K562 (cell line): Measurements from ENCODE around the gene ZNF276. TPM values are rescaled to one million over a fixed set of nuclear protein-coding genes. Genes with fewer than 3 reads are reported as not detected.

Source experiments
- CAMTA2 ChIP-seq: fragments of 250-450 bp; sonication (Bioruptor Pico); conservative IDR thresholded peaks from 2 replicates; pipeline ENCODE4 v1.5.1; 2022
- CREB3L1 ChIP-seq: fragments of 450-650 bp; IDR thresholded peaks from 2 replicates; pipeline ENCODE4 v1.6.1; 2014; ENCODE audit warnings: low read depth, mild to moderate bottlenecking, moderate library complexity, borderline replicate concordance
- FOXK2 ChIP-seq, 2 experiments: fragments of 450-650 bp; IDR thresholded peaks in 1 of 2; conservative IDR thresholded peaks in 1 of 2; 2 replicates each; pipeline ENCODE4 v1.6.1; 2016; ENCODE audit warnings: low read depth in 2 of 2, mild to moderate bottlenecking in 1 of 2
- MAFF ChIP-seq: IDR thresholded peaks from 2 replicates; pipeline ENCODE4 v1.6.1; 2012; ENCODE audit warnings: low read length, improper control_type of control experiment
- NEUROD1 ChIP-seq: fragments of 150-350 bp; IDR thresholded peaks from 2 replicates; pipeline ENCODE4 v1.6.1; 2014; ENCODE audit warnings: borderline replicate concordance, low read length, low read depth; ENCODE audit not compliant: partially characterized antibody
- PHF20 ChIP-seq: fragments of 450-650 bp; IDR thresholded peaks from 2 replicates; pipeline ENCODE4 v1.6.1; 2018; ENCODE audit not compliant: partially characterized antibody
- PTRF ChIP-seq: fragments of 450-650 bp; IDR thresholded peaks from 2 replicates; pipeline ENCODE4 v1.6.1; 2016; ENCODE audit warnings: mild to moderate bottlenecking, missing genetic modification characterization, missing compliant biosample characterization
- PURB ChIP-seq: sonication (generic); formaldehyde crosslinking; IDR thresholded peaks from 2 replicates; pipeline ENCODE4 v1.9.0; 2021; ENCODE audit warnings: low read depth, mild to moderate bottlenecking, missing genetic modification reagents
- SOX6 ChIP-seq: fragments of 450-650 bp; IDR thresholded peaks from 2 replicates; pipeline ENCODE4 v1.6.1; 2014; ENCODE audit warnings: mild to moderate bottlenecking
- SPI1 ChIP-seq: IDR thresholded peaks from 2 replicates; pipeline ENCODE4 v1.6.1; 2011; ENCODE audit warnings: low read depth, low read length, control low read depth, borderline replicate concordance
- TEAD4 ChIP-seq, 2 experiments: sonication (generic) in 1 of 2; formaldehyde crosslinking in 1 of 2; IDR thresholded peaks; 2 replicates each; pipeline versions ENCODE4 v1.6.1 to v1.8.0; 2012 to 2022; ENCODE audit warnings: borderline replicate concordance in 1 of 2, inconsistent platforms in 1 of 2, low read length in 1 of 2, mild to moderate bottlenecking in 1 of 2, missing genetic modification reagents in 1 of 2
- YY1 ChIP-seq, 3 experiments: IDR thresholded peaks; 2 replicates each; pipeline ENCODE4 v1.6.1; 2011; ENCODE audit warnings: low read length in 2 of 3, mild to moderate bottlenecking in 2 of 3, moderate library complexity in 2 of 3, borderline replicate concordance in 1 of 3, control low read depth in 1 of 3, low read depth in 1 of 3; ENCODE audit not compliant: insufficient read depth in 3 of 3, insufficient replicate concordance in 2 of 3, control insufficient read depth in 1 of 3, insufficient read length in 1 of 3; ENCODE audit errors: extremely low read depth in 1 of 3
- ZNF175 ChIP-seq: fragments of 200-800 bp; sonication (Bioruptor generic); IDR thresholded peaks from 2 replicates; pipeline ENCODE4 v1.6.1; 2016; ENCODE audit warnings: low read depth, mild to moderate bottlenecking, missing genetic modification characterization, missing compliant biosample characterization
- ZNF197 ChIP-seq: fragments of 200-800 bp; sonication (Bioruptor generic); IDR thresholded peaks from 2 replicates; pipeline ENCODE4 v1.6.1; 2016; ENCODE audit warnings: low read depth, missing genetic modification characterization, missing compliant biosample characterization
- ZNF212 ChIP-seq: fragments of 450-650 bp; formaldehyde crosslinking; IDR thresholded peaks from 2 replicates; pipeline ENCODE4 v1.4.0; 2020; ENCODE audit warnings: mild to moderate bottlenecking
- ZNF551 ChIP-seq: fragments of 250-450 bp; sonication (Bioruptor Pico); IDR thresholded peaks from 2 replicates; pipeline ENCODE4 v1.5.0; 2021; ENCODE audit warnings: mild to moderate bottlenecking, moderate library complexity
- ZSCAN32 ChIP-seq: fragments of 450-650 bp; formaldehyde crosslinking; IDR thresholded peaks from 2 replicates; pipeline ENCODE4 v1.4.0; 2020; ENCODE audit warnings: mild to moderate bottlenecking, moderate library complexity
- polyA plus RNA-seq, 8 experiments: library from polyadenylated mRNA; depleted of rRNA in 4 of 8; stranded (reverse) in 5 of 8; unstranded in 3 of 8; fragments of >200 nt; fragmentation: Nextera tagmentation in 2 of 8; fragmentation: Illumina TruSeq in 1 of 8; extraction: Ambion mirVana in 2 of 8; extraction: Trizol in 1 of 8; gene quantifications; 2 replicates each; pipeline versions ENCODE4 v1.2.1 to v1.2.3, GENCODE V29; 2011 to 2014; ENCODE audit warnings: inconsistent platforms in 1 of 8, missing spikeins in 1 of 8
- total RNA-seq, 7 experiments: library from RNA; depleted of rRNA in 6 of 7; stranded (reverse); fragments of >200 nt in 6 of 7; fragmentation: Illumina TruSeq in 2 of 7; extraction: Trizol in 2 of 7; gene quantifications; 2 replicates each; pipeline versions ENCODE4 v1.2.1 to v1.2.3, GENCODE V29; 2011 to 2021; ENCODE audit warnings: low replicate concordance in 1 of 7
- TF ChIP-seq, protein P1 (sequence below): fragments of 450-650 bp; IDR thresholded peaks from 2 replicates; pipeline ENCODE4 v1.6.1; 2016; ENCODE audit warnings: antibody characterized with exemption
- TF ChIP-seq, protein P2 (sequence below): fragments of 200-800 bp; sonication (Bioruptor generic); IDR thresholded peaks from 2 replicates; pipeline ENCODE4 v1.6.1; 2017; ENCODE audit warnings: missing genetic modification characterization, missing compliant biosample characterization
- TF ChIP-seq, protein P3 (sequence below): sonication (generic); formaldehyde crosslinking; IDR thresholded peaks from 2 replicates; pipeline ENCODE4 v1.8.1; 2023; ENCODE audit warnings: mild to moderate bottlenecking, missing genetic modification reagents

Gene ZNF276
- total and polyA plus RNA-seq, 9 of the 15 experiments (the other 6 are each of a cell fraction or from before 2014, with no cell fraction given): 0.49 to 43.9 (median 15.8) TPM

DNA sequence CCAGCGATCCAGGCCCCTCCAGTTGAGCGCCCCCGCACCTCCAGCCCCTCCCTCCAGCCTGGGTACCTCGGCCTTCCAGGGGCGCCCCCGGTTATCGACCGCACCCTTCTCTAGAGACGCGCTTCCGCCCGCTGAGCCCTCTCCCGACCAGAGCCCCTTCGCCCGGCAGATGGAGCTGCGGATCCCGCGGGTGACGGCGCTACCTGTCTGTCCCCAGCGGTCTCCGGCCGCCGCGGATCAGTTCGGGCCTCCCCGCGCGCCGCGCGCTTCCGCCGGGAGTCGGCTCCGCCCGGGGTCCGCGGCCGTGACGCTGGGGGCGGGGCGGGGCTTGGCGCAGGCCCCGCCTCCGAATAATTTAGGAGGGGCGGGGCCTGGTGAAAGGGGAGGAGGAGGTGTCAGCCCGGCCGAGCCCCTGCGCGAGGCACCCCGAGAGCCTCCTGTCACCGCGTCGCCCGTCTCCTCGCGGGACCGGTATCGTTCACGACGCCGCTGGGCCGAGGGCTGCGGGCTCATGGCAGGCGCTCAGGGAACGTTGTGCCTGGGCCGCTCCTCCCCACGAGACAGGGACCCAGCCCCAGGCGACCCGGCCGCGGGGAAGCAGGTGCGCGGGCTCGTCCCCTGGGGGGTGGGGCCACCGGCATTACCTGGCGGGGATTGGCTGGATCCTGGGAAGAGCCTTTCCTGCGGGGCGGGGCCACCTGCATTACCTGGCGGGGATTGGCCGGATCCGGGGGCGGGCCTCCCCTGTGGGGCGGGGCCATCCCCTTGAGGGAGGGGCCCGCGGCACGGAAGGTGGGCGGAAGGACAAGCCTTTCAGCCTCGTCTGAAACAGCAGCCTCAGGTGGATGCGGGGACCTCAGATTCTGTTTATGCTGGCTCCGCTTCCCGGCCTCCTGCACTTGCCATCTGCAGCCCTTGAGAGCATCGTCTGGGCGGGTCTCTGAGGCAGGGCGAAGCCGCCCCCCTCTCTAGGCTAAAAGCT, 19.6 kb upstream of the ZNF276 start, which contains the start of gene SPATA2L (continued):
- TF ChIP-seq ZNF197 (no peak), PTRF (tag) (no peak), TEAD4 (IDR thresholded peaks at IDR 0.05; ENCODE audit: low read length) (no peak), TEAD4 (CRISPR knock-in tag; IDR thresholded peaks at IDR 0.05; ENCODE audit: borderline replicate concordance) (no peak), ZSCAN32 (no peak), CAMTA2 (CRISPR knock-in tag) (no peak), SPI1 (0 out of 2 replicates have a peak, but pooled peaks have one; percentile 6), YY1 (IDR thresholded peaks at IDR 0.05; ENCODE audit: borderline replicate concordance in 1 of 3, control insufficient read depth in 1 of 3, extremely low read depth in 1 of 3, insufficient read depth in 3 of 3, insufficient read length in 1 of 3, insufficient replicate concordance in 2 of 3, low read depth in 1 of 3, low read length in 2 of 3) (peak in 2 of 3 experiments; percentile 29 to 42), CREB3L1 (no peak), ZNF175 (CRISPR knock-in tag) (no peak), ZNF551 (no peak), NEUROD1 (no peak), PHF20 (no peak), ZNF212 (CRISPR knock-in tag) (no peak), PURB (no peak), SOX6 (0 out of 2 replicates have a peak, but pooled peaks have one; percentile 15), MAFF (no peak), FOXK2 (conservative IDR thresholded peaks at IDR 0.05 in 1 of 2, IDR thresholded peaks at IDR 0.05 in 1 of 2; ENCODE audit: low read depth in 2 of 2) (no peak)
- TF ChIP-seq, protein P1, sequence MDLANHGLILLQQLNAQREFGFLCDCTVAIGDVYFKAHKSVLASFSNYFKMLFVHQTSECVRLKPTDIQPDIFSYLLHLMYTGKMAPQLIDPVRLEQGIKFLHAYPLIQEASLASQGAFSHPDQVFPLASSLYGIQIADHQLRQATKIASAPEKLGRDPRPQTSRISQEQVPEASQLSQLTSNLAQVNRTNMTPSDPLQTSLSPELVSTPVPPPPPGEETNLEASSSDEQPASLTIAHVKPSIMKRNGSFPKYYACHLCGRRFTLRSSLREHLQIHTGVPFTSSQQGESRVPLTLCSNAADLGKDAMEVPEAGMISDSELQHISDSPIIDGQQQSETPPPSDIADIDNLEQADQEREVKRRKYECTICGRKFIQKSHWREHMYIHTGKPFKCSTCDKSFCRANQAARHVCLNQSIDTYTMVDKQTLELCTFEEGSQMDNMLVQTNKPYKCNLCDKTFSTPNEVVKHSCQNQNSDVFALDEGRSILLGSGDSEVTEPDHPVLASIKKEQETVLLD: no peak
- TF ChIP-seq, protein P2, sequence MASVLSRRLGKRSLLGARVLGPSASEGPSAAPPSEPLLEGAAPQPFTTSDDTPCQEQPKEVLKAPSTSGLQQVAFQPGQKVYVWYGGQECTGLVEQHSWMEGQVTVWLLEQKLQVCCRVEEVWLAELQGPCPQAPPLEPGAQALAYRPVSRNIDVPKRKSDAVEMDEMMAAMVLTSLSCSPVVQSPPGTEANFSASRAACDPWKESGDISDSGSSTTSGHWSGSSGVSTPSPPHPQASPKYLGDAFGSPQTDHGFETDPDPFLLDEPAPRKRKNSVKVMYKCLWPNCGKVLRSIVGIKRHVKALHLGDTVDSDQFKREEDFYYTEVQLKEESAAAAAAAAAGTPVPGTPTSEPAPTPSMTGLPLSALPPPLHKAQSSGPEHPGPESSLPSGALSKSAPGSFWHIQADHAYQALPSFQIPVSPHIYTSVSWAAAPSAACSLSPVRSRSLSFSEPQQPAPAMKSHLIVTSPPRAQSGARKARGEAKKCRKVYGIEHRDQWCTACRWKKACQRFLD (CRISPR knock-in tag): no peak
- TF ChIP-seq, protein P3, sequence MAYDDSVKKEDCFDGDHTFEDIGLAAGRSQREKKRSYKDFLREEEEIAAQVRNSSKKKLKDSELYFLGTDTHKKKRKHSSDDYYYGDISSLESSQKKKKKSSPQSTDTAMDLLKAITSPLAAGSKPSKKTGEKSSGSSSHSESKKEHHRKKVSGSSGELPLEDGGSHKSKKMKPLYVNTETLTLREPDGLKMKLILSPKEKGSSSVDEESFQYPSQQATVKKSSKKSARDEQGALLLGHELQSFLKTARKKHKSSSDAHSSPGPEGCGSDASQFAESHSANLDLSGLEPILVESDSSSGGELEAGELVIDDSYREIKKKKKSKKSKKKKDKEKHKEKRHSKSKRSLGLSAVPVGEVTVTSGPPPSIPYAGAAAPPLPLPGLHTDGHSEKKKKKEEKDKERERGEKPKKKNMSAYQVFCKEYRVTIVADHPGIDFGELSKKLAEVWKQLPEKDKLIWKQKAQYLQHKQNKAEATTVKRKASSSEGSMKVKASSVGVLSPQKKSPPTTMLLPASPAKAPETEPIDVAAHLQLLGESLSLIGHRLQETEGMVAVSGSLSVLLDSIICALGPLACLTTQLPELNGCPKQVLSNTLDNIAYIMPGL: no peak
